GM18511 (cell line): ENCODE data around the gene PTPRS.
"Not testable (repeated sequence)": the region's sequence is repeated elsewhere in the genome, so short reads cannot be mapped to it uniquely, and the experiment has no call there.

Source experiments
- ATAC-seq: cut with Tn5 transposase; IDR thresholded peaks from one replicate; pipeline ENCODE4 v1.9.1; 2021; ENCODE audit warnings: mild to moderate bottlenecking, moderate library complexity; ENCODE audit not compliant: unreplicated experiment

PTPRS gene

GRCh38 chr19:5340637-5341447, at the start of gene PTPRS:
Gene PTPRS (minus strand): TSS chr19:5340812. CDS start chr19:5286140, 54,672 bp downstream.
- ATAC-seq: no peak

- no peak for ATAC-seq
Measured at GRCh38 chr19:5389353-5389752, 48.7 kb upstream of the PTPRS start.

GRCh38 chr19:5387472-5387871, 46.9 kb upstream of the PTPRS start:
- no peak for ATAC-seq

GRCh38 chr19:5386841-5387240, 46.2 kb upstream of the PTPRS start:
- ATAC-seq: no peak

- ATAC-seq: not testable (repeated sequence)
Measured at GRCh38 chr19:5381197-5381596, 40.6 kb upstream of the PTPRS start.

GRCh38 chr19:5380215-5380919, 39.8 kb upstream of the PTPRS start:
- ATAC-seq: no peak

- no peak for ATAC-seq
Measured at GRCh38 chr19:5376928-5377327, 36.3 kb upstream of the PTPRS start.

- no peak for ATAC-seq
Measured at GRCh38 chr19:5372572-5373200, 32.1 kb upstream of the PTPRS start.

GRCh38 chr19:5369962-5370367, 29.4 kb upstream of the PTPRS start:
- ATAC-seq: no peak

- no peak for ATAC-seq
Measured at GRCh38 chr19:5369304-5369703, 28.7 kb upstream of the PTPRS start.

GRCh38 chr19:5367530-5368133, 27.0 kb upstream of the PTPRS start:
- no peak for ATAC-seq

- ATAC-seq: no peak
Measured at GRCh38 chr19:5365905-5366304, 25.3 kb upstream of the PTPRS start.

GRCh38 chr19:5364674-5365073, 24.1 kb upstream of the PTPRS start:
- no peak for ATAC-seq

- ATAC-seq: not testable (repeated sequence)
Measured at GRCh38 chr19:5361839-5362238, 21.2 kb upstream of the PTPRS start.

- no peak for ATAC-seq
Measured at GRCh38 chr19:5361407-5361806, 20.8 kb upstream of the PTPRS start.

GRCh38 chr19:5360003-5360780, 19.6 kb upstream of the PTPRS start:
- ATAC-seq: no peak

- ATAC-seq: no peak
Measured at GRCh38 chr19:5358173-5358800, 17.7 kb upstream of the PTPRS start.

GRCh38 chr19:5357584-5357983, 17.0 kb upstream of the PTPRS start:
- ATAC-seq: no peak

GRCh38 chr19:5356918-5357317, 16.3 kb upstream of the PTPRS start:
- no peak for ATAC-seq

GRCh38 chr19:5356428-5356827, 15.8 kb upstream of the PTPRS start:
- no peak for ATAC-seq
